Smooth muscle cell (in vitro differentiated cells): Measurements from ENCODE around the gene NECTIN1. TPM values are rescaled to one million over a fixed set of nuclear protein-coding genes. Genes with fewer than 3 reads are reported as not detected.

Experiments
- DNase-seq: peaks from one replicate; lab custom pipeline; 2025; ENCODE audit not compliant: unreplicated experiment; lab: John Stamatoyannopoulos, UW
- H2AFZ ChIP-seq: fragments of 200-600 bp; sonication (generic); 2 replicates; pipeline ENCODE4 v1.6.0; 2016; ENCODE audit warnings: antibody characterized with exemption, low read depth, mild to moderate bottlenecking
- H3F3A ChIP-seq: fragments of 200-600 bp; sonication (generic); 2 replicates; pipeline ENCODE4 v1.6.0; 2017; ENCODE audit warnings: antibody characterized with exemption, low read depth
- H3K27ac ChIP-seq: fragments of 200-600 bp; sonication (generic); 2 replicates; pipeline ENCODE4 v1.5.1; 2016; ENCODE audit warnings: low read depth, mild to moderate bottlenecking
- H3K27me3 ChIP-seq: fragments of 200-600 bp; sonication (generic); 2 replicates; pipeline ENCODE4 v1.6.1; 2016; ENCODE audit warnings: low read depth, mild to moderate bottlenecking
- H3K36me3 ChIP-seq: fragments of 200-600 bp; sonication (generic); 2 replicates; pipeline ENCODE4 v1.5.1; 2016; ENCODE audit warnings: low read depth
- H3K4me1 ChIP-seq: fragments of 200-600 bp; sonication (generic); 2 replicates; pipeline ENCODE4 v1.5.1; 2016; ENCODE audit warnings: low read depth
- H3K4me2 ChIP-seq: fragments of 200-600 bp; sonication (generic); 2 replicates; pipeline ENCODE4 v1.6.0; 2016; ENCODE audit warnings: mild to moderate bottlenecking
- H3K4me3 ChIP-seq: fragments of 200-600 bp; sonication (generic); 2 replicates; pipeline ENCODE4 v1.5.1; 2016; ENCODE audit warnings: mild to moderate bottlenecking
- H3K79me2 ChIP-seq: fragments of 200-600 bp; sonication (generic); 2 replicates; pipeline ENCODE4 v1.6.0; 2016; ENCODE audit warnings: low read depth, mild to moderate bottlenecking
- H3K9ac ChIP-seq: fragments of 200-600 bp; sonication (generic); 2 replicates; pipeline ENCODE4 v1.6.0; 2016; ENCODE audit warnings: low read depth
- H3K9me3 ChIP-seq: fragments of 200-600 bp; sonication (generic); replicated peaks from 2 replicates; pipeline ENCODE4 v1.5.1; 2016; ENCODE audit warnings: low read depth
- H4K20me1 ChIP-seq: fragments of 200-600 bp; sonication (generic); 2 replicates; pipeline ENCODE4 v1.6.0; 2016; ENCODE audit warnings: low read depth
- CTCF ChIP-seq: fragments of 200-600 bp; sonication (generic); IDR thresholded peaks from 2 replicates; pipeline ENCODE4 v1.5.1; 2017; ENCODE audit warnings: borderline replicate concordance, mild to moderate bottlenecking, antibody characterized with exemption; ENCODE audit not compliant: insufficient read depth, poor library complexity, severe bottlenecking
- WGBS: methylation state at CpG from one replicate; pipeline ENCODE4 v1.1.7; 2016; ENCODE audit warnings: low lambda C conversion rate; 5-methylcytosine and 5-hydroxymethylcytosine counted together
- polyA plus RNA-seq: library from polyadenylated mRNA; unstranded; fragments of >200 nt; fragmentation: Nextera tagmentation; extraction: Ambion mirVana; gene quantifications from 2 replicates; pipeline ENCODE4 v1.2.1, GENCODE V29; 2016
- total RNA-seq: library from RNA; depleted of rRNA; stranded (reverse); fragments of >200 nt; gene quantifications from 2 replicates; pipeline ENCODE4 v1.2.3, GENCODE V29; 2014

NECTIN1 gene
- total and polyA plus RNA-seq, 2 experiments from 2014 or later: 4.9 to 10.1 TPM

- 62% methylated on average over 6 of the region's 6 CpGs for WGBS
- Histone ChIP-seq H3K4me2 (peak overlapping the region; percentile 96), H3K4me1 (peaks cover 52% of the 10 kb centered on the region), H3K27ac (no peak overlapping the region), H3F3A (peaks cover 5% of the 10 kb centered on the region), H3K36me3 (no peaks in the 10 kb centered on the region), H3K27me3 (no peaks in the 10 kb centered on the region), H3K4me3 (no peak overlapping the region), H3K9me3 (no peaks in the 10 kb centered on the region), H4K20me1 (peaks cover 73% of the 10 kb centered on the region), H2AFZ (no peak overlapping the region), H3K9ac (no peak overlapping the region), H3K79me2 (peaks cover 26% of the 10 kb centered on the region)
- DNase-seq: no peak
- no peak for TF ChIP-seq CTCF
Measured at GRCh38 chr11:119726150-119726553, 2.8 kb downstream of the NECTIN1 start.

- no peak overlapping the region for H2AFZ ChIP-seq
- no peaks in the 10 kb centered on the region for H3F3A ChIP-seq
- DNase-seq: no peak
- no peak for TF ChIP-seq CTCF
- H3K79me2 ChIP-seq: peaks cover 26% of the 10 kb centered on the region
- no peak overlapping the region for H3K4me2 ChIP-seq
- H3K27me3 ChIP-seq: no peaks in the 10 kb centered on the region
- H3K9me3 ChIP-seq: no peaks in the 10 kb centered on the region
- H3K4me1 ChIP-seq: peaks cover 49% of the 10 kb centered on the region
- no peak overlapping the region for H3K27ac ChIP-seq
- WGBS: 95% methylated on average over 3 of the region's 3 CpGs
- H3K36me3 ChIP-seq: no peaks in the 10 kb centered on the region
- no peak overlapping the region for H3K4me3 ChIP-seq
- H4K20me1 ChIP-seq: peaks cover 85% of the 10 kb centered on the region
- no peak overlapping the region for H3K9ac ChIP-seq
Measured at GRCh38 chr11:119724956-119725355, 4.0 kb downstream of the NECTIN1 start.

- Histone ChIP-seq H3K36me3 (no peaks in the 10 kb centered on the region), H3K9ac (no peak overlapping the region), H3K4me1 (peaks cover 49% of the 10 kb centered on the region), H3K9me3 (no peaks in the 10 kb centered on the region), H3K4me3 (no peak overlapping the region), H3F3A (no peaks in the 10 kb centered on the region), H3K27me3 (no peaks in the 10 kb centered on the region), H2AFZ (no peak overlapping the region), H3K4me2 (no peak overlapping the region), H3K79me2 (peaks cover 26% of the 10 kb centered on the region), H4K20me1 (peaks cover 95% of the 10 kb centered on the region), H3K27ac (no peak overlapping the region)
- WGBS: 83% methylated on average over 4 of the region's 4 CpGs
- TF ChIP-seq CTCF: no peak
- DNase-seq: no peak
Measured at GRCh38 chr11:119723952-119724325, 5.1 kb downstream of the NECTIN1 start.

GRCh38 chr11:119723243-119723951 lies 5.6 kb downstream of the NECTIN1 start:
- Histone ChIP-seq H3K79me2 (peaks cover 26% of the 10 kb centered on the region), H3F3A (no peaks in the 10 kb centered on the region), H3K4me2 (no peak overlapping the region), H3K4me1 (peaks cover 52% of the 10 kb centered on the region), H3K4me3 (no peak overlapping the region), H3K27me3 (no peaks in the 10 kb centered on the region), H2AFZ (no peak overlapping the region), H4K20me1 (peaks cover 100% of the 10 kb centered on the region), H3K9me3 (no peaks in the 10 kb centered on the region), H3K9ac (no peak overlapping the region), H3K27ac (no peak overlapping the region), H3K36me3 (no peaks in the 10 kb centered on the region)
- DNase-seq: no peak
- 82% methylated on average over 6 of the region's 6 CpGs for WGBS
- TF ChIP-seq CTCF: no peak
